Fibroblast of lung (primary cell): Measurements from ENCODE around the gene WIPF1. TPM values are rescaled to one million over a fixed set of nuclear protein-coding genes. Genes with fewer than 3 reads are reported as not detected.

ENCODE experiments used
- DNase-seq, 2 donors: peaks; one replicate each; pipeline versions ENCODE4 v3.0.0 to v3.0.0-alpha.2; 2010; ENCODE audit warnings: low read depth in 2 of 2
- H2AFZ ChIP-seq: 2 replicates; pipeline ENCODE4 v1.5.1; 2012; ENCODE audit warnings: low read length, control low read depth, inconsistent platforms
- H3K27ac ChIP-seq: 2 replicates; pipeline ENCODE4 v1.5.1; 2011; ENCODE audit warnings: low read length, control low read depth; ENCODE audit not compliant: insufficient read depth
- H3K27me3 ChIP-seq: 2 replicates; pipeline ENCODE4 v1.5.1; 2011; ENCODE audit warnings: mild to moderate bottlenecking, low read length; ENCODE audit not compliant: control insufficient read depth, insufficient read depth
- H3K36me3 ChIP-seq: 2 replicates; pipeline ENCODE4 v1.5.1; 2011; ENCODE audit warnings: low read length; ENCODE audit not compliant: control insufficient read depth, insufficient read depth
- H3K4me1 ChIP-seq: 2 replicates; pipeline ENCODE4 v1.5.1; 2011; ENCODE audit warnings: low read length; ENCODE audit not compliant: control insufficient read depth, insufficient read depth; ENCODE audit errors: extremely low read depth
- H3K4me2 ChIP-seq: 2 replicates; pipeline ENCODE4 v1.5.1; 2011; ENCODE audit warnings: low read length, control low read depth; ENCODE audit not compliant: insufficient read depth; ENCODE audit errors: extremely low read depth
- H3K4me3 ChIP-seq, 4 experiments: fragments of 200-600 bp in 1 of 4; sonication (generic) in 1 of 4; replicated peaks in 1 of 4; 2 replicates each; pipeline ENCODE4 v1.5.1; 2011 to 2016; ENCODE audit warnings: low read length in 4 of 4, low read depth in 3 of 4, mild to moderate bottlenecking in 3 of 4, control low read depth in 2 of 4, inconsistent platforms in 1 of 4, mixed read lengths in 1 of 4; ENCODE audit not compliant: insufficient read depth in 1 of 4; ENCODE audit errors: control extremely low read depth in 1 of 4
- H3K79me2 ChIP-seq: 2 replicates; pipeline ENCODE4 v1.5.1; 2012; ENCODE audit warnings: mild to moderate bottlenecking, low read length, inconsistent platforms; ENCODE audit not compliant: control insufficient read depth, insufficient read depth
- H3K9ac ChIP-seq: 2 replicates; pipeline ENCODE4 v1.5.1; 2011; ENCODE audit warnings: mild to moderate bottlenecking, low read length, control low read depth; ENCODE audit not compliant: insufficient read depth
- H3K9me3 ChIP-seq: 2 replicates; pipeline ENCODE4 v1.5.1; 2012; ENCODE audit warnings: low read depth, low read length; ENCODE audit not compliant: control insufficient read depth, insufficient read depth
- H4K20me1 ChIP-seq: 2 replicates; pipeline ENCODE4 v1.5.1; 2011; ENCODE audit warnings: low read length; ENCODE audit not compliant: control insufficient read depth, insufficient read depth; ENCODE audit errors: extremely low read depth
- CTCF ChIP-seq, 2 donors: IDR thresholded peaks in 1 of 2; conservative IDR thresholded peaks in 1 of 2; 1 replicate in 1 of 2; 2 replicates in 1 of 2; pipeline ENCODE4 v1.5.1; 2011 to 2012; ENCODE audit warnings: low read length in 2 of 2, control low read depth in 1 of 2, inconsistent platforms in 1 of 2, low read depth in 1 of 2, mild to moderate bottlenecking in 1 of 2
- EZH2 ChIP-seq: IDR thresholded peaks from 2 replicates; pipeline ENCODE4 v1.5.1; 2012; ENCODE audit warnings: low read length, control low read depth, mild to moderate bottlenecking; ENCODE audit errors: missing control alignments
- polyA plus RNA-seq, 2 donors: library from polyadenylated mRNA; depleted of rRNA in 1 of 2; stranded (reverse) in 1 of 2; unstranded in 1 of 2; fragments of >200 nt; gene quantifications; 2 replicates each; pipeline ENCODE4 v1.2.1, GENCODE V29; 2011 to 2012; ENCODE audit warnings: missing spikeins in 1 of 2
- total RNA-seq: library from RNA; depleted of rRNA; stranded (reverse); fragments of >200 nt; gene quantifications from 2 replicates; pipeline ENCODE4 v1.2.1, GENCODE V29; 2014

The WIPF1 gene
- total and polyA plus RNA-seq, 2 donors (not counting 1 experiment from before 2014, with no cell fraction given), result 10.7 to 23.6 TPM

- Histone ChIP-seq H3K4me2 (no peak overlapping the region), H3K9me3 (no peaks in the 10 kb centered on the region), H3K27ac (no peak overlapping the region), H3K79me2 (no peaks in the 10 kb centered on the region), H3K4me3 (no peak overlapping the region), H3K27me3 (no peaks in the 10 kb centered on the region), H3K36me3 (no peaks in the 10 kb centered on the region), H3K4me1 (peaks cover 2% of the 10 kb centered on the region), H4K20me1 (no peaks in the 10 kb centered on the region), H3K9ac (no peak overlapping the region), H2AFZ (no peak overlapping the region)
- TF ChIP-seq EZH2 (no peak), CTCF (conservative IDR thresholded peaks at IDR 0.05 in 1 of 2, IDR thresholded peaks at IDR 0.05 in 1 of 2; ENCODE audit: low read depth in 1 of 2, low read length in 2 of 2) (no peak)
- DNase-seq, result no peak
Observed at GRCh38 chr2:174633623-174633930, 36.0 kb upstream of the WIPF1 start.

GRCh38 chr2:174632841-174633622 lies 35.4 kb upstream of the WIPF1 start:
- peak in 1 of 2 donors; percentile 24 for DNase-seq
- Histone ChIP-seq H3K4me1 (peaks cover 2% of the 10 kb centered on the region), H4K20me1 (no peaks in the 10 kb centered on the region), H3K27ac (no peak overlapping the region), H3K4me3 (peak overlapping the region in 1 of 4 experiments; percentile 25), H3K79me2 (no peaks in the 10 kb centered on the region), H3K4me2 (peak overlapping the region; percentile 17), H3K9ac (no peak overlapping the region), H2AFZ (no peak overlapping the region), H3K27me3 (no peaks in the 10 kb centered on the region), H3K9me3 (no peaks in the 10 kb centered on the region), H3K36me3 (no peaks in the 10 kb centered on the region)
- TF ChIP-seq CTCF (conservative IDR thresholded peaks at IDR 0.05 in 1 of 2, IDR thresholded peaks at IDR 0.05 in 1 of 2; ENCODE audit: low read depth in 1 of 2, low read length in 2 of 2) (no peak), EZH2 (no peak)

- Histone ChIP-seq H3K4me3 (no peak overlapping the region), H3K4me1 (peaks cover 2% of the 10 kb centered on the region), H3K4me2 (no peak overlapping the region), H3K9me3 (no peaks in the 10 kb centered on the region), H3K79me2 (no peaks in the 10 kb centered on the region), H4K20me1 (no peaks in the 10 kb centered on the region), H2AFZ (no peak overlapping the region), H3K27ac (no peak overlapping the region), H3K9ac (no peak overlapping the region), H3K36me3 (no peaks in the 10 kb centered on the region), H3K27me3 (no peaks in the 10 kb centered on the region)
- peak; percentile 20 to 97 for DNase-seq
- no peak for TF ChIP-seq EZH2
Observed at GRCh38 chr2:174631009-174631981, 33.7 kb upstream of the WIPF1 start.
